Measurements from ENCODE around the gene TTI1. TPM values are rescaled to one million over a fixed set of nuclear protein-coding genes. Genes with fewer than 3 reads are reported as not detected.

Gene TTI1
- total RNA-seq, 1 experiment from 2014 or later: 37.4 TPM

- H3T11ph ChIP-seq (ENCODE audit: low read length): no peak overlapping the region
- Mint-ChIP-seq H3K9me3 (no peaks in the 10 kb centered on the region), H3K4me1 (peaks cover 19 to 35% of the 10 kb centered on the region in 2 experiments), H3K27me3 (ENCODE audit: low read depth) (peaks cover 14% of the 10 kb centered on the region), H3K4me3 (no peak overlapping the region), H3K36me3 (ENCODE audit: insufficient read depth in 1 of 3, low read depth in 3 of 3) (peaks cover 6 to 12% (median 9%) of the 10 kb centered on the region in 3 experiments; a peak in 5 of 7 replicates), H3K27ac (no peak overlapping the region)
- H2BK120ac ChIP-seq (ENCODE audit: low read depth, low read length, poor library complexity, severe bottlenecking): no peak overlapping the region
- no peak overlapping the region for H2BK5ac ChIP-seq (ENCODE audit: insufficient read length, low read length)
- no peak overlapping the region for H3K4me2 ChIP-seq (ENCODE audit: insufficient read depth, insufficient read length, low read length)
- no peaks in the 10 kb centered on the region for H3K27me3 ChIP-seq (ENCODE audit: insufficient read depth, low read length)
- no peak overlapping the region for H4K91ac ChIP-seq (ENCODE audit: insufficient read length, low read depth, low read length)
- H2AFZ ChIP-seq (ENCODE audit: low read length): no peak overlapping the region
- H4K20me1 ChIP-seq (ENCODE audit: control insufficient read depth, insufficient read depth, insufficient read length): no peaks in the 10 kb centered on the region
- H3K18ac ChIP-seq (ENCODE audit: insufficient read length, low read depth, low read length): no peak overlapping the region
- no peak overlapping the region for H2BK15ac ChIP-seq (ENCODE audit: low read depth, low read length)
- H3K23ac ChIP-seq (ENCODE audit: insufficient read length, low read depth, low read length): no peak overlapping the region
- no CpG with 5 or more reads among the region's 6 CpGs for WGBS (ENCODE audit: extremely low coverage, insufficient read length, low lambda C conversion rate)
- H4K8ac ChIP-seq (replicated peaks; ENCODE audit: insufficient read length, low read depth, low read length): no peak overlapping the region
- no peak overlapping the region for H2BK12ac ChIP-seq (ENCODE audit: insufficient read length, low read depth, low read length)
- H3K27ac ChIP-seq (ENCODE audit: insufficient read length, low read depth, low read length): no peak overlapping the region
- H3K9ac ChIP-seq (ENCODE audit: extremely low read depth, insufficient read length, low read length): no peak overlapping the region
- no peak overlapping the region for H2AK5ac ChIP-seq (ENCODE audit: insufficient read length, low read length)
- no peak overlapping the region for H2BK20ac ChIP-seq (ENCODE audit: low read depth, low read length, poor library complexity, severe bottlenecking)
- H3K79me2 ChIP-seq (ENCODE audit: insufficient read depth, low read length): no peaks in the 10 kb centered on the region
- H3K4ac ChIP-seq (ENCODE audit: low read depth, low read length): no peak overlapping the region
- peaks cover 3% of the 10 kb centered on the region for H3K23me2 ChIP-seq (ENCODE audit: insufficient read length, low read depth, low read length, poor library complexity, severe bottlenecking)
- H3K79me1 ChIP-seq (ENCODE audit: insufficient read depth, low read depth, low read length, poor library complexity, severe bottlenecking): no peaks in the 10 kb centered on the region
- no peak for DNase-seq
- no peak overlapping the region for H3K14ac ChIP-seq (ENCODE audit: insufficient read depth, low read length)
- peaks cover 2% of the 10 kb centered on the region; the same call in 1 of the 2 replicates for H3K4me1 ChIP-seq (ENCODE audit: insufficient read depth, low read length)
- H3K9me3 ChIP-seq (ENCODE audit: control insufficient read depth, low read depth, low read length): no peaks in the 10 kb centered on the region
- no peak overlapping the region for H3K56ac ChIP-seq (ENCODE audit: insufficient read length, low read depth, low read length)
- TF ChIP-seq CTCF (conservative IDR thresholded peaks at IDR 0.05): no peak
- H4K5ac ChIP-seq (ENCODE audit: insufficient read length, low read depth, low read length): no peak overlapping the region
These were observed 55.5 kb downstream of the TTI1 start for GRCh38 chr20:37977786-37978185.

Data from H9 (cell line).